Hematopoietic multipotent progenitor cell treated with erythropoietin and hydrocortisone succinate and interleukin-3 and kit ligand, for 8 days (in vitro differentiated cells): ENCODE data around the gene HMGCLL1.

Source experiments
- DNase-seq: peaks from one replicate; pipeline ENCODE4 v3.0.0-alpha.2; 2015

The HMGCLL1 gene

GRCh38 chr6:55530931-55531330 is 48.1 kb downstream of the HMGCLL1 start:
- no peak for DNase-seq

GRCh38 chr6:55528624-55529023 is 50.4 kb downstream of the HMGCLL1 start:
- peak; percentile 20 for DNase-seq

- DNase-seq = no peak
Measured at GRCh38 chr6:55524441-55524840, 54.6 kb downstream of the HMGCLL1 start.

GRCh38 chr6:55518529-55519060 is 60.4 kb downstream of the HMGCLL1 start:
- no peak for DNase-seq

- DNase-seq = no peak
Measured at GRCh38 chr6:55516736-55517135, 62.3 kb downstream of the HMGCLL1 start.

- DNase-seq = no peak
Measured at GRCh38 chr6:55512904-55513303, 66.1 kb downstream of the HMGCLL1 start.

- DNase-seq = no peak
Measured at GRCh38 chr6:55511122-55511800, 67.7 kb downstream of the HMGCLL1 start.

GRCh38 chr6:55499591-55499990 is 79.4 kb downstream of the HMGCLL1 start:
- no peak for DNase-seq

- no peak for DNase-seq
Measured at GRCh38 chr6:55497694-55498093, 81.3 kb downstream of the HMGCLL1 start.

GRCh38 chr6:55496201-55496600 is 82.8 kb downstream of the HMGCLL1 start:
- DNase-seq = no peak

- DNase-seq = no peak
Measured at GRCh38 chr6:55495277-55495676, 83.7 kb downstream of the HMGCLL1 start.

GRCh38 chr6:55494411-55494810 is 84.6 kb downstream of the HMGCLL1 start:
- DNase-seq = no peak

GRCh38 chr6:55492259-55492658 is 86.7 kb downstream of the HMGCLL1 start:
- DNase-seq = no peak

GRCh38 chr6:55490871-55491270 is 88.1 kb downstream of the HMGCLL1 start:
- no peak for DNase-seq

- DNase-seq = no peak
Measured at GRCh38 chr6:55474382-55474781, 104.6 kb downstream of the HMGCLL1 start.

- DNase-seq = no peak
Measured at GRCh38 chr6:55473722-55474121, 105.3 kb downstream of the HMGCLL1 start.

- DNase-seq = no peak
Measured at GRCh38 chr6:55469951-55470366, 109.0 kb downstream of the HMGCLL1 start.

GRCh38 chr6:55456016-55456415 is 123.0 kb downstream of the HMGCLL1 start:
- no peak for DNase-seq

- no peak for DNase-seq
Measured at GRCh38 chr6:55450005-55450404, 129.0 kb downstream of the HMGCLL1 start.

GRCh38 chr6:55449225-55449624 is 129.8 kb downstream of the HMGCLL1 start:
- no peak for DNase-seq

- no peak for DNase-seq
Measured at GRCh38 chr6:55448451-55448850, 130.5 kb downstream of the HMGCLL1 start.

GRCh38 chr6:55447891-55448290 is 131.1 kb downstream of the HMGCLL1 start:
- DNase-seq = no peak

- DNase-seq = peak; percentile 31
Measured at GRCh38 chr6:55445648-55446204, 133.3 kb downstream of the HMGCLL1 start.

- DNase-seq = no peak
Measured at GRCh38 chr6:55443238-55444134, 135.5 kb downstream of the HMGCLL1 start.
